Panc1 (cell line): ENCODE data around the gene KRTAP21-1. TPM values are rescaled to one million over a fixed set of nuclear protein-coding genes. Genes with fewer than 3 reads are reported as not detected.

ENCODE experiments used
- ATAC-seq: fragments of 200-7000 bp; cut with Tn5 transposase; 2 replicates; pipeline ENCODE4 v1.9.1; 2020; ENCODE audit warnings: mild to moderate bottlenecking, moderate library complexity
- BruUV-seq: library from RNA; stranded (reverse); fragments of 400-500 nt; replicated peaks from 2 replicates; lab custom pipeline; 2021; lab: Mats Ljungman, UMichigan
- CTCF ChIA-PET: fragments of 300-600 bp; sonication (Branson Sonifier 250); formaldehyde crosslinking; loops from one replicate; lab custom pipeline; 2022; ENCODE audit warnings: antibody characterized with exemption; lab: Charles Lee
- POLR2A ChIA-PET: fragments of 300-600 bp; sonication (Branson Sonifier 250); formaldehyde crosslinking; loops from one replicate; lab custom pipeline; 2022; ENCODE audit warnings: antibody characterized with exemption; lab: Charles Lee
- DNase-seq: peaks from one replicate; pipeline ENCODE4 v3.0.0-alpha.2; 2010; ENCODE audit warnings: low read depth, low spot score
- H3K27ac ChIP-seq: 2 replicates; pipeline ENCODE4 v1.5.1; 2011; ENCODE audit warnings: mild to moderate bottlenecking, low read length, inconsistent platforms
- H3K27me3 ChIP-seq: fragments of 200-500 bp; sonication (Bioruptor generic); 2 replicates; pipeline ENCODE4 v1.6.0; 2014; ENCODE audit warnings: low read length, inconsistent platforms; ENCODE audit not compliant: control insufficient read depth, insufficient read depth
- H3K36me3 ChIP-seq: fragments of 200-500 bp; sonication (Bioruptor generic); 2 replicates; pipeline ENCODE4 v1.5.1; 2014; ENCODE audit warnings: inconsistent platforms, mild to moderate bottlenecking, low read length, moderate library complexity; ENCODE audit not compliant: control insufficient read depth, insufficient read depth
- H3K4me1 ChIP-seq: 2 replicates; pipeline ENCODE4 v1.5.1; 2011; ENCODE audit warnings: inconsistent platforms, mild to moderate bottlenecking, low read length, moderate library complexity; ENCODE audit not compliant: control insufficient read depth, insufficient read depth
- H3K4me3 ChIP-seq, 2 experiments: 2 replicates each; pipeline ENCODE4 v1.5.1; 2011 to 2012; ENCODE audit warnings: low read depth in 2 of 2, low read length in 2 of 2, mild to moderate bottlenecking in 2 of 2, inconsistent platforms in 1 of 2, moderate library complexity in 1 of 2
- H3K9me3 ChIP-seq: fragments of 200-500 bp; sonication (Bioruptor generic); 2 replicates; pipeline ENCODE4 v1.5.1; 2014; ENCODE audit warnings: low read depth, mild to moderate bottlenecking, inconsistent platforms, low read length, moderate library complexity; ENCODE audit not compliant: control insufficient read depth, insufficient read depth
- CTCF ChIP-seq: fragments of 450-650 bp; IDR thresholded peaks from 2 replicates; pipeline ENCODE4 v1.5.1; 2017; ENCODE audit warnings: mild to moderate bottlenecking
- POLR2AphosphoS5 ChIP-seq: IDR thresholded peaks from 2 replicates; pipeline ENCODE4 v1.6.1; 2012; ENCODE audit warnings: mild to moderate bottlenecking, low read depth, low read length, moderate library complexity
- REST ChIP-seq, 2 experiments: IDR thresholded peaks; 2 replicates each; pipeline ENCODE4 v1.6.1; 2011 to 2012; ENCODE audit warnings: low read depth in 2 of 2, control low read depth in 1 of 2, low read length in 1 of 2, mild to moderate bottlenecking in 1 of 2, moderate library complexity in 1 of 2; ENCODE audit not compliant: insufficient read depth in 1 of 2
- SIN3A ChIP-seq: IDR thresholded peaks from 2 replicates; pipeline ENCODE4 v1.6.1; 2012; ENCODE audit warnings: low read depth, mild to moderate bottlenecking, low read length, moderate library complexity, borderline replicate concordance; ENCODE audit not compliant: insufficient read depth
- TCF7L2 ChIP-seq: IDR thresholded peaks from 2 replicates; pipeline ENCODE4 v1.6.1; 2011; ENCODE audit warnings: mild to moderate bottlenecking, low read depth, low read length, inconsistent platforms
- in situ Hi-C: cut with HindIII; loops from 2 replicates; pipeline ENCODE4 v1.10.0; 2016; ENCODE audit warnings: low sequenced_read_pairs, low pct_unique_long_range_greater_than_20kb
- intact Hi-C: fragments of 100-400 bp; cut with micrococcal nuclease; formaldehyde crosslinking; loops from one replicate; pipeline ENCODE4 v1.10.0; 2022; ENCODE audit not compliant: unreplicated experiment
- total RNA-seq: library from RNA; stranded (reverse); gene quantifications from one replicate; pipeline ENCODE4 v1.2.1, GENCODE V29; 2021; ENCODE audit not compliant: unreplicated experiment

The KRTAP21-1 gene
- total RNA-seq, 1 experiment from 2014 or later = not detected

GRCh38 chr21:30779249-30779648 lies 24.0 kb upstream of the KRTAP21-1 start:
- no peaks in the 10 kb centered on the region for H3K4me1 ChIP-seq
- no peaks in the 10 kb centered on the region for H3K27me3 ChIP-seq
- in situ Hi-C loops = no loop called here
- H3K36me3 ChIP-seq = no peaks in the 10 kb centered on the region
- ChIA-PET CTCF (no interaction called here), POLR2A (no interaction called here)
- intact Hi-C loops = no loop called here
- no TSS peak for BruUV-seq
- ATAC-seq (no peak), DNase-seq (no peak)
- H3K9me3 ChIP-seq = no peaks in the 10 kb centered on the region
- H3K27ac ChIP-seq = no peak overlapping the region
- TF ChIP-seq CTCF (no peak), REST (IDR thresholded peaks at IDR 0.05; ENCODE audit: insufficient read depth in 1 of 2, low read depth in 2 of 2, low read length in 1 of 2) (no peak), POLR2AphosphoS5 (no peak), TCF7L2 (no peak), SIN3A (no peak)
- H3K4me3 ChIP-seq = no peak overlapping the region

GRCh38 chr21:30769724-30770431 lies 14.7 kb upstream of the KRTAP21-1 start:
- DNase-seq (no peak), ATAC-seq (no peak)
- no peak overlapping the region for H3K27ac ChIP-seq
- intact Hi-C loops (no loop called here), in situ Hi-C loops (no loop called here)
- ChIA-PET CTCF (no interaction called here), POLR2A (no interaction called here)
- H3K27me3 ChIP-seq = no peaks in the 10 kb centered on the region
- TF ChIP-seq TCF7L2 = no peak
- no peak for TF ChIP-seq REST (IDR thresholded peaks at IDR 0.05; ENCODE audit: insufficient read depth in 1 of 2, low read depth in 2 of 2, low read length in 1 of 2)
- no peak for TF ChIP-seq CTCF
- no peak for TF ChIP-seq SIN3A
- no peaks in the 10 kb centered on the region for H3K36me3 ChIP-seq
- H3K9me3 ChIP-seq = no peaks in the 10 kb centered on the region
- no peaks in the 10 kb centered on the region for H3K4me1 ChIP-seq
- no peak overlapping the region for H3K4me3 ChIP-seq
- BruUV-seq = no TSS peak
